Measurements from ENCODE around the gene PPTC7.
A peak's percentile ranks its signal among the peaks of the same experiment; 100 is the strongest.

The PPTC7 gene

DNA sequence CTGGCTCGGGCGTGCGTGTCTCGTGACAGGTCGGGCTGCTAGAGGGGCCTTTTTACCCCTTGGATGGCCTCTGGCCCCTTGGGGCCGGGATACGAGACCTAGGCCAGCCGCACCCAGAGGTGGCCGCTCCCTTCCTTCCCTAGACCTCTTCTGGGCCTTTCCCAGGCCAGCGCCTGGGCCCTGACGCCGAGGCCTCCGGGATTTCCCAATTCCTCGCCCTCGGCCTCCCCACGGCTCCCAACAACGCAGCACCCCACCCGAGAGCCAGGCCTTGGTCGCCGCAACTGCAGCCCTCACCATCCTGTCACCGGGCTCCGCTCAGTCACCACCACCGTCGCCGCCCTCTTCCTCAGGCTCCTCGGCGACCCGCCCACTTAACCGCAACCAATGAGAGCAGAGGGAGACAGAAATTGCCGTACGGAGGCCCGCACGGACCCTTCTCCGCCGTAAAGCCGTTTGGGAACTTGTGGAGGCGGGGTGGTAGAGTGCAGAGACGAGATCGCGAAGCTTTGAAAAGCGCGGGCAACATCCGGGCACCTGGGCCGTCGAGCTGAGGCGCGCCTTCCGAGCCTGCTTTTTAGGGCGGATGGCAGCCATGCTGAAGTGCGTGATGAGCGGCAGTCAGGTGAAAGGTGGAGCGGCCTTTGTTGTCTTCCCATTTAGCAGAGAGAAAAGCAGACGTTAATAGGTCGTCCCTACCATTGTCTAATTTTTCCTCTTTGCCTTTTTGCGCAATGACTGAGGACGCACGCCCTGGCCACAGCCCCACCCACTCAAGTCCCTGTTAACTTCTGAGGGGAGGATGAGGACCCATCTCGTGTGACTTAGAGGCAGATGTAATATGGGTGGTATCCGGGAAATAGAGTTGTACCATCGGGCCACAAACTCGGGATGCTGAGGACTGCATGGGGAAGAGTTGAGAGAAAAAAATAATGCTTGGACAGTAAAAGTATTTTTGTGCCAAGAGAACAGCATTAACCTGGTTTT lies 81.1 kb downstream of the PPTC7 start, which contains the start of the genes RAD9B and VPS29:
RAD9B (plus strand) TSS at position 580 of the 987 bp plus-strand sequence; CDS start at position 587, 7 bp downstream.
VPS29 (minus strand) TSS at position 360 of the 987 bp plus-strand sequence; CDS start at position 300, 60 bp downstream.
- H3K27me3 ChIP-seq (ENCODE audit: control insufficient read depth, insufficient read depth, low read length): peaks cover 16% of the 10 kb centered on the region
- H3K36me3 ChIP-seq (ENCODE audit: control insufficient read depth, insufficient read depth, low read length): 0 out of 2 replicates have a peak, but pooled peaks cover 2% of the 10 kb centered on the region
- H3K4me1 ChIP-seq (ENCODE audit: control insufficient read depth, insufficient read depth, low read length): no peaks in the 10 kb centered on the region
- H3K4me3 ChIP-seq (ENCODE audit: low read depth, low read length): peak within 1 kb of the TSS; percentile 84
- peak within 1 kb of the TSS; percentile 59 for H3K27ac ChIP-seq (ENCODE audit: low read depth, low read length)
- H3K9ac ChIP-seq (ENCODE audit: low read depth, low read length): peak within 1 kb of the TSS; percentile 21
- peaks cover 6% of the 10 kb centered on the region for H3K9me3 ChIP-seq (ENCODE audit: control insufficient read depth, insufficient read depth, low read length)

DNA sequence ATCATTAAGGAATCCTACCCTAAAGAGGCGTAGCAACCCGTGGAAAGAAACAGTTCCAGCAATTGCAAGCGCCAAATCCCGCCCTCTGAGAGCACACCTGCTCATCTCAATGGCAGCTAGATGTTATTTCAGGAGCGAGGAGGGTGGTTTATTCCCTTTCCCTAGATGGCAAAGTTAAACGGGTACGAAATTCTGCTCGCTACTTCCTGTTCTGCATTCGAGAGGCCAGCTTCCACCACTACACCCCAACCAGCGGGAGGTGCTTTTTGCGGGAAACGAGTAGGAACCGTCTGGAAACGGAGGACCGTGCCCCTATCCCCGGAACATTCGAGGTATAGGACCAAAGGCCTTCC lies 81.7 kb downstream of the PPTC7 start:
- Histone ChIP-seq H3K36me3 (ENCODE audit: control insufficient read depth, insufficient read depth, low read length) (peaks cover 8% of the 10 kb centered on the region), H3K9me3 (ENCODE audit: control insufficient read depth, insufficient read depth, low read length) (peaks cover 6% of the 10 kb centered on the region), H3K9ac (ENCODE audit: low read depth, low read length) (peak overlapping the region; percentile 21), H3K27me3 (ENCODE audit: control insufficient read depth, insufficient read depth, low read length) (peaks cover 16% of the 10 kb centered on the region), H3K27ac (ENCODE audit: low read depth, low read length) (peak overlapping the region; percentile 59), H3K4me1 (ENCODE audit: control insufficient read depth, insufficient read depth, low read length) (no peaks in the 10 kb centered on the region), H3K4me3 (ENCODE audit: low read depth, low read length) (peak overlapping the region; percentile 84)

DNA sequence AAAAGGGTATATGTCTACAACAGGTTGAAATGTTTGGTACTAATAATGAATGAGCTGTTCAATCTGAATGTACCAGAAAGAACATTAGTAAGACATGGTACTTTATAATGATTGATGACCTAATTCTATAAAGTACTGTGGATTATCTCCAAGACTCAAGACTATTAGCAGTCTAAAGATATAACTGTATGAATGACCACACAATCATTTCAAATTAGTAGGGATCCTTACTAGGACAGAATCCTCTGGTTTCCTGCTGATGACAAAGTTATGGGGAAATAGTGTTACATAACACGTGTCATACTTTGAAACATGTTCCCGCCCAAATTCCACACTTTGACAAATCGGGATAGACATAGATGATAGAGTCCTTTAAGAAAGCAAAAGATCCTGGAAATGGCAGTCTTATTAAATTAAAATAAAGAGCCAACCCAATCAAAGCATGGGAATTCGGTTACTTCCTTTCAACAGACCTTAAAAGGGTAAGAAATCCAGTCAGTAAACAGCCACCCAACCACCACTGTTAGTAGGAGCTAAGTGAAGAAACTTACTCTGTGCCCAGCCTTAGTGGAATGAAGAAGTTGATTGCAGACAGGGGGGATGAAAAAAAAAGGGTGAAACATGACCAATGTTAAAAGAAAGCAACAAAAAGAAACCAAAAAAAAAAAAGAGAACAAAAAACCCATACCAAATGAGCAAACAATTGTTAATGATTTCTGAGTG lies 84.0 kb downstream of the PPTC7 start:
- peaks cover 27% of the 10 kb centered on the region for H3K36me3 ChIP-seq (ENCODE audit: control insufficient read depth, insufficient read depth, low read length)
- no peak overlapping the region for H3K9ac ChIP-seq (ENCODE audit: low read depth, low read length)
- no peak overlapping the region for H3K27ac ChIP-seq (ENCODE audit: low read depth, low read length)

More for the DNA sequence above, 84.0 kb downstream of the PPTC7 start:
- Histone ChIP-seq H3K4me1 (ENCODE audit: control insufficient read depth, insufficient read depth, low read length) (no peaks in the 10 kb centered on the region), H3K9me3 (ENCODE audit: control insufficient read depth, insufficient read depth, low read length) (peaks cover 6% of the 10 kb centered on the region), H3K4me3 (ENCODE audit: low read depth, low read length) (no peak overlapping the region), H3K27me3 (ENCODE audit: control insufficient read depth, insufficient read depth, low read length) (peaks cover 16% of the 10 kb centered on the region)

All from HUES48 (cell line).